Measurements from ENCODE around the gene MTURN. TPM values are rescaled to one million over a fixed set of nuclear protein-coding genes. Genes with fewer than 3 reads are reported as not detected.

Gene MTURN
- total and polyA plus RNA-seq, 9 of the 15 experiments (the other 6 are each of a cell fraction or from before 2014, with no cell fraction given), result 0.94 to 14.8 (median 6.4) TPM

DNA sequence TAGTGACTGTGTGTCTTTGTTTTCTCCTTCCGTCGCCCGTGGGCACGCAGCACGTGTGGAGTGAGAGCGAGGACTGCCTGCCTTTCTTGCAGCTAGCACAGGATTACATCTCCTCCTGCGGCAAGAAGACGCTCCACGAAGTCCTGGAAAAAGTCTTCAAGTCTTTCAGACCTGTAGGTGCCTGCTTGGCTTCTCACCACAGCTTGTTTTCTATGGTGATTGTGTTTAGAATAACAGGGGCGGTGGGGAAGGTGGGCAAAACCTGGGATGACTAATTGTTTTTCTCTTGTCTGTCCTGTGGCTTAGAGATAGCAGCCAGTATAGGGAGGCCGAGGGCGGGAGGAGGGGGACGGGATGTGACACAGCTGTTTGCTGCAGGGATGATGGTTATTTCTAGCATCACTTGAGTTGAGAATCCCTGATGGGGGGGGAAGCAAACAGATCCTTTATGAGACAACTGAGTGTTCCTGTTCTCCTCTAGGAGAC, 11.4 kb downstream of the MTURN start (continued):
- TF ChIP-seq SMAD1 (IDR thresholded peaks at IDR 0.05; ENCODE audit: low read depth, low read length, partially characterized antibody) (peak; percentile 47), ZKSCAN3 (CRISPR knock-in tag; IDR thresholded peaks at IDR 0.05) (no peak), POLR3G (IDR thresholded peaks at IDR 0.05; ENCODE audit: extremely low read depth, insufficient read length, insufficient replicate concordance) (no peak), GABPB2 (CRISPR knock-in tag; conservative IDR thresholded peaks at IDR 0.05) (no peak), ELF1 (tag; IDR thresholded peaks at IDR 0.05) (no peak), CREB3L1 (IDR thresholded peaks at IDR 0.05; ENCODE audit: borderline replicate concordance, low read depth) (peak; percentile 27; the same call in 1 of the 2 replicates), ZNF239 (CRISPR knock-in tag; IDR thresholded peaks at IDR 0.05) (no peak), KAT2B (IDR thresholded peaks at IDR 0.05; ENCODE audit: low read depth, low read length) (no peak), ZKSCAN8 (CRISPR knock-in tag; IDR thresholded peaks at IDR 0.05) (no peak), ZNF121 (CRISPR knock-in tag; conservative IDR thresholded peaks at IDR 0.05) (no peak), MXI1 (IDR thresholded peaks at IDR 0.05; ENCODE audit: low read depth, low read length) (no peak), CBFA2T3 (IDR thresholded peaks at IDR 0.05) (peak; percentile 93), TAF9B (IDR thresholded peaks at IDR 0.05; ENCODE audit: partially characterized antibody) (no peak)
- TF ChIP-seq, protein P1, sequence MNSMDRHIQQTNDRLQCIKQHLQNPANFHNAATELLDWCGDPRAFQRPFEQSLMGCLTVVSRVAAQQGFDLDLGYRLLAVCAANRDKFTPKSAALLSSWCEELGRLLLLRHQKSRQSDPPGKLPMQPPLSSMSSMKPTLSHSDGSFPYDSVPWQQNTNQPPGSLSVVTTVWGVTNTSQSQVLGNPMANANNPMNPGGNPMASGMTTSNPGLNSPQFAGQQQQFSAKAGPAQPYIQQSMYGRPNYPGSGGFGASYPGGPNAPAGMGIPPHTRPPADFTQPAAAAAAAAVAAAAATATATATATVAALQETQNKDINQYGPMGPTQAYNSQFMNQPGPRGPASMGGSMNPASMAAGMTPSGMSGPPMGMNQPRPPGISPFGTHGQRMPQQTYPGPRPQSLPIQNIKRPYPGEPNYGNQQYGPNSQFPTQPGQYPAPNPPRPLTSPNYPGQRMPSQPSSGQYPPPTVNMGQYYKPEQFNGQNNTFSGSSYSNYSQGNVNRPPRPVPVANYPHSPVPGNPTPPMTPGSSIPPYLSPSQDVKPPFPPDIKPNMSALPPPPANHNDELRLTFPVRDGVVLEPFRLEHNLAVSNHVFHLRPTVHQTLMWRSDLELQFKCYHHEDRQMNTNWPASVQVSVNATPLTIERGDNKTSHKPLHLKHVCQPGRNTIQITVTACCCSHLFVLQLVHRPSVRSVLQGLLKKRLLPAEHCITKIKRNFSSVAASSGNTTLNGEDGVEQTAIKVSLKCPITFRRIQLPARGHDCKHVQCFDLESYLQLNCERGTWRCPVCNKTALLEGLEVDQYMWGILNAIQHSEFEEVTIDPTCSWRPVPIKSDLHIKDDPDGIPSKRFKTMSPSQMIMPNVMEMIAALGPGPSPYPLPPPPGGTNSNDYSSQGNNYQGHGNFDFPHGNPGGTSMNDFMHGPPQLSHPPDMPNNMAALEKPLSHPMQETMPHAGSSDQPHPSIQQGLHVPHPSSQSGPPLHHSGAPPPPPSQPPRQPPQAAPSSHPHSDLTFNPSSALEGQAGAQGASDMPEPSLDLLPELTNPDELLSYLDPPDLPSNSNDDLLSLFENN (IDR thresholded peaks at IDR 0.05; ENCODE audit: low read depth in 2 of 2, low read length in 2 of 2), result peak in 1 of 2 experiments; percentile 86; a peak in 2 of 4 replicates
- TF ChIP-seq, protein P2, sequence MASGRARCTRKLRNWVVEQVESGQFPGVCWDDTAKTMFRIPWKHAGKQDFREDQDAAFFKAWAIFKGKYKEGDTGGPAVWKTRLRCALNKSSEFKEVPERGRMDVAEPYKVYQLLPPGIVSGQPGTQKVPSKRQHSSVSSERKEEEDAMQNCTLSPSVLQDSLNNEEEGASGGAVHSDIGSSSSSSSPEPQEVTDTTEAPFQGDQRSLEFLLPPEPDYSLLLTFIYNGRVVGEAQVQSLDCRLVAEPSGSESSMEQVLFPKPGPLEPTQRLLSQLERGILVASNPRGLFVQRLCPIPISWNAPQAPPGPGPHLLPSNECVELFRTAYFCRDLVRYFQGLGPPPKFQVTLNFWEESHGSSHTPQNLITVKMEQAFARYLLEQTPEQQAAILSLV (tag; IDR thresholded peaks at IDR 0.05), result no peak
